Breast epithelium (tissue), 4 donors: ENCODE results near the gene TIPRL. TPM values are rescaled to one million over a fixed set of nuclear protein-coding genes. Genes with fewer than 3 reads are reported as not detected.

ENCODE experiments used
- DNase-seq, 2 donors: peaks; one replicate each; pipeline ENCODE4 v3.0.0-alpha.2; 2019; ENCODE audit warnings: low spot score in 2 of 2
- H3K27ac ChIP-seq, 2 donors: fragments of 200-600 bp; sonication (generic) in 1 of 2; one replicate each; pipeline ENCODE4 v1.5.1; 2016 to 2019; ENCODE audit warnings: mild to moderate bottlenecking in 1 of 2
- H3K27me3 ChIP-seq, 2 donors: fragments of 200-600 bp; sonication (generic) in 1 of 2; one replicate each; pipeline versions ENCODE4 v1.5.1 to v1.6.0; 2017 to 2019; ENCODE audit warnings: control low read depth in 1 of 2, mild to moderate bottlenecking in 1 of 2
- H3K36me3 ChIP-seq: fragments of 200-600 bp; one replicate; pipeline ENCODE4 v1.5.1; 2019
- H3K4me1 ChIP-seq, 2 donors: fragments of 200-600 bp; sonication (generic); one replicate each; pipeline ENCODE4 v1.5.1; 2016 to 2019; ENCODE audit warnings: control low read depth in 1 of 2
- H3K4me3 ChIP-seq, 3 donors: fragments of 200-600 bp; sonication (generic); 1 replicate in 2 of 3; 2 replicates in 1 of 3; pipeline ENCODE4 v1.5.1; 2016 to 2019; ENCODE audit warnings: mild to moderate bottlenecking in 3 of 3, moderate library complexity in 2 of 3
- H3K9me3 ChIP-seq, 2 donors: fragments of 200-600 bp; sonication (generic) in 1 of 2; one replicate each; pipeline ENCODE4 v1.5.1; 2016 to 2019; ENCODE audit warnings: control low read depth in 1 of 2
- CTCF ChIP-seq, 3 donors: fragments of 450-650 bp; IDR thresholded peaks; one replicate each; pipeline ENCODE4 v1.5.1; 2016 to 2017; ENCODE audit warnings: antibody characterized with exemption in 3 of 3, mild to moderate bottlenecking in 3 of 3, moderate library complexity in 3 of 3
- POLR2A ChIP-seq: fragments of 450-650 bp; IDR thresholded peaks from one replicate; pipeline ENCODE4 v1.6.1; 2016; ENCODE audit warnings: antibody characterized with exemption, mild to moderate bottlenecking, moderate library complexity
- POLR2AphosphoS5 ChIP-seq, 3 donors: sonication (generic); formaldehyde crosslinking; IDR thresholded peaks; one replicate each; pipeline ENCODE4 v1.6.1; 2017; ENCODE audit warnings: antibody characterized with exemption in 3 of 3
- intact Hi-C: fragments of 100-400 bp; cut with DNase I; formaldehyde crosslinking; loops from one replicate; pipeline ENCODE4 v1.15.1; 2023; ENCODE audit warnings: low total_unique reads
- total RNA-seq, 3 donors: library from RNA; depleted of rRNA; stranded (reverse); fragments of >200 nt; gene quantifications; one replicate each; pipeline ENCODE4 v1.1.0, GENCODE V29; 2016

The TIPRL gene
- total RNA-seq, 3 donors from 2014 or later: 18.0 to 24.9 (median 18.7) TPM

GRCh38 chr1:168234846-168235547, 56.2 kb downstream of the TIPRL start:
- peak overlapping the region; percentile 15 to 27 for H3K27ac ChIP-seq
- no peak for TF ChIP-seq POLR2A
- no peak overlapping the region for H3K4me3 ChIP-seq
- peaks cover 7% of the 10 kb centered on the region for H3K36me3 ChIP-seq
- H3K4me1 ChIP-seq: peaks cover 0 to 12% of the 10 kb centered on the region in 2 donors
- no peaks in the 10 kb centered on the region for H3K27me3 ChIP-seq
- intact Hi-C loops: no loop called here
- no peak for DNase-seq
- no peaks in the 10 kb centered on the region for H3K9me3 ChIP-seq

GRCh38 chr1:168235548-168235885, 56.8 kb downstream of the TIPRL start:
- no peak for TF ChIP-seq POLR2A
- no peak for TF ChIP-seq CTCF (IDR thresholded peaks at IDR 0.05)
- no peak for TF ChIP-seq POLR2AphosphoS5 (IDR thresholded peaks at IDR 0.05)
- no peak for DNase-seq
- Histone ChIP-seq H3K9me3 (no peaks in the 10 kb centered on the region), H3K4me3 (no peak overlapping the region), H3K27ac (peak overlapping the region; percentile 15 to 27), H3K4me1 (peaks cover 0 to 8% of the 10 kb centered on the region in 2 donors), H3K27me3 (no peaks in the 10 kb centered on the region), H3K36me3 (peaks cover 7% of the 10 kb centered on the region)
- intact Hi-C loops: no loop called here

- Histone ChIP-seq H3K4me3 (no peak overlapping the region), H3K4me1 (peaks cover 0 to 8% of the 10 kb centered on the region in 2 donors), H3K9me3 (no peaks in the 10 kb centered on the region), H3K27ac (peak overlapping the region in 1 of 2 donors; percentile 59), H3K27me3 (no peaks in the 10 kb centered on the region), H3K36me3 (peaks cover 7% of the 10 kb centered on the region)
- TF ChIP-seq POLR2A: no peak
- no peak for DNase-seq
- intact Hi-C loops: no loop called here
Observed at GRCh38 chr1:168235937-168236336, 57.2 kb downstream of the TIPRL start.

GRCh38 chr1:168236836-168237611, 58.3 kb downstream of the TIPRL start:
- Histone ChIP-seq H3K27ac (peak overlapping the region in 1 of 2 donors; percentile 57), H3K27me3 (no peaks in the 10 kb centered on the region), H3K9me3 (no peaks in the 10 kb centered on the region), H3K4me3 (no peak overlapping the region), H3K4me1 (peaks cover 0 to 8% of the 10 kb centered on the region in 2 donors), H3K36me3 (peaks cover 7% of the 10 kb centered on the region)
- intact Hi-C loops: no loop called here
- DNase-seq: no peak
- TF ChIP-seq POLR2A (no peak), CTCF (IDR thresholded peaks at IDR 0.05) (no peak), POLR2AphosphoS5 (IDR thresholded peaks at IDR 0.05) (no peak)

GRCh38 chr1:168243198-168243597, 64.4 kb downstream of the TIPRL start:
- no peak overlapping the region for H3K4me3 ChIP-seq
- peak overlapping the region; percentile 37 to 60 for H3K27ac ChIP-seq
- TF ChIP-seq POLR2AphosphoS5 (IDR thresholded peaks at IDR 0.05) (no peak), CTCF (IDR thresholded peaks at IDR 0.05) (no peak)
- no peaks in the 10 kb centered on the region for H3K27me3 ChIP-seq
- no peak for DNase-seq
- H3K36me3 ChIP-seq: no peaks in the 10 kb centered on the region
- intact Hi-C loops: no loop called here
- no peaks in the 10 kb centered on the region for H3K4me1 ChIP-seq
- no peaks in the 10 kb centered on the region for H3K9me3 ChIP-seq

- TF ChIP-seq POLR2A (no peak), POLR2AphosphoS5 (IDR thresholded peaks at IDR 0.05) (no peak), CTCF (IDR thresholded peaks at IDR 0.05) (no peak)
- no peaks in the 10 kb centered on the region for H3K27me3 ChIP-seq
- H3K4me3 ChIP-seq: no peak overlapping the region
- intact Hi-C loops: no loop called here
- no peaks in the 10 kb centered on the region for H3K36me3 ChIP-seq
- peak overlapping the region; percentile 37 to 60 for H3K27ac ChIP-seq
- no peaks in the 10 kb centered on the region for H3K9me3 ChIP-seq
- no peak for DNase-seq
- no peaks in the 10 kb centered on the region for H3K4me1 ChIP-seq
Observed at GRCh38 chr1:168243636-168244212, 65.0 kb downstream of the TIPRL start.
